ENCODE results near the gene LCT.
A peak's percentile ranks its signal among the peaks of the same experiment; 100 is the strongest.

LCT gene

DNA sequence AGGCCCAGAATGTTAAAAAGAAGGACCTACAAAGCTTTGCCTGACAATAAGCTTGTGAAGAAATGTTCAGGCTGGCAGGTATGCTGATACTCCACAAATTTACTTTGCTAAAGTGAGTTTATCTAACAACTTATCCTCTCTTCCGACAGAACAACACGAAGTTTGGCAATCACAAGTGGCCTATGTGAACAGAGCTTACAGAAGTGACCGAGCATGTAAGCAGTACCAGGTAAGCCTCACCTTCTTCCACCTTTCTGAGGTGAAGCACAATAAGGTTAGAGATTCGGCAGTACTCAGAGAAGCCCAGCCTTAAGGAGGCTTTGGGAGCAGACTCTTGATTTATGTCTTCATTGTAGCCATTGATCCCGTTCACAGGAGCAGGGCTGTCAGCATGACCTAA is 9.0 kb upstream of the LCT start:
- no peak for DNase-seq
- Mint-ChIP-seq H3K27me3 (no peaks in the 10 kb centered on the region), H3K9me3 (no peaks in the 10 kb centered on the region), H3K27ac (peak overlapping the region; percentile 53), H3K4me1 (ENCODE audit: low read depth) (peaks cover 18% of the 10 kb centered on the region), H3K4me3 (no peak overlapping the region), H3K36me3 (ENCODE audit: low read depth) (peaks cover 96% of the 10 kb centered on the region)

DNA sequence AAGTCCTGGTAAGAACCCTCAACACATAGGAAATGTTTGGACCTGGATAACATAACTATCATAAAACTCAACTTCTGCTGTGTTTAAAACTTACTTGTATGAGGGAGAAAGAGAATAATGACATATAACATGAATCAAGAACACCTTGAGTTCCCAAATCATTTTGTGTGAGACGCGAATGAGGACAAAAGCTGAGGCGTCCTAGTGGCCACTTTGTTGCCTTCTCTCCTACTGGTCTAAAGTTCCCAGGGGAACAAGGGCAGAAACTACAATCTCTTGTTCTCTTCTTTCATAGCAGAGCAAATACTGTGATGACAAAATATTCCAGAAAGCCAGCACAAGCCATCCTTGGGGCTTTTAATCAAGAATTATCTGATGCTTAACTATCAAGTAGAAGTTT is 8.3 kb upstream of the LCT start:
- Mint-ChIP-seq H3K4me3 (no peak overlapping the region), H3K9me3 (no peaks in the 10 kb centered on the region), H3K27ac (no peak overlapping the region), H3K27me3 (no peaks in the 10 kb centered on the region), H3K4me1 (ENCODE audit: low read depth) (peaks cover 23% of the 10 kb centered on the region), H3K36me3 (ENCODE audit: low read depth) (peaks cover 96% of the 10 kb centered on the region)
- no peak for DNase-seq

DNA sequence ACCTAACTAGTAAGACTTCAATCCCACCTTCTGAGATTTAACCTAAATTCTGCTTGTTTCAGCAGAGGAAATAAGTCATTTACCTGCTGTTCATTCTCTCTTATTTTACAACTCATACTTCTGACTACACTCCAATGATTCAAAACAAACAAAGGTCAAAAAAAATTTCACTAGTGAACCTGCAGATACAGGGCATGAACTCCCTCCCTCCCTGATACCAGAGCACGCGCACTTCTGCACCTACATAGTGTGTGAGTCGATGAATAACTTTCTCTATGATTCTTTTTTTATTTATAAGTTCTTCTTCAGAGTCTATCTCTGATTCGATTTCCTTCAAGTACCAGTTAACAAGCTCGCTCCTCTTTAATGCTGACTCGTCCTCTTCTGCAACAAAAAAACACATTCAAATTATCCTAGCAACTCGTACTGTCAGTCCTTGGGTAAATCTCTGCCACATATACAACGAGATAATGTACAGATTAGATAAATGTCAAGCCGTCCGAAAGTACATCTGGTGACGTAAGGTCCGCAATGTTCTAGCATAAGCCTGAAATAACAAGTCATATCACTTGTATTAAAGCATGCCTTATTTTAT is 7.4 kb upstream of the LCT start:
- no peak overlapping the region for H3K4me3 Mint-ChIP-seq
- DNase-seq: no peak
- peaks cover 20% of the 10 kb centered on the region for H3K4me1 Mint-ChIP-seq (ENCODE audit: low read depth)
- peaks cover 95% of the 10 kb centered on the region for H3K36me3 Mint-ChIP-seq (ENCODE audit: low read depth)
- no peaks in the 10 kb centered on the region for H3K9me3 Mint-ChIP-seq
- peak overlapping the region; percentile 6 for H3K27ac Mint-ChIP-seq
- H3K27me3 Mint-ChIP-seq: no peaks in the 10 kb centered on the region

DNA sequence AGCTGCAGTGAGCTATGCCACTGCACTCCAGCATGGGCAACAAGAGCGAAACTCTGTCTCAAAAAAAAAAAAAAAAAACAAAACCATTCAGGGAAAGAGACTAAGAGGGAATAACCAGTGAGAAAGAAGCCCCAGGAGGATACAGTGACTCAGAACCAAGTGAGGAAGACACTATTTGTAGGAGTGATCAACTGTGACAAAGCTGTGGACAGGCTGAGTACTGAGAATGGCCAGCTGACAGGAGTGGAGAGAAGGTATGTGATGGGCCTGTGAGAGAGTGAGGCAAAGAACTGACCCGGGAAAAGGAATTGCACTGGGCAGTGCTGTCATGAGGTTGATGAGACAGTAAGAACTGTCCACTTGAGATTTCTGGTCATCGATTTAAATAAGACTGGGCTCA is 6.7 kb upstream of the LCT start:
- H3K9me3 Mint-ChIP-seq: no peaks in the 10 kb centered on the region
- no peaks in the 10 kb centered on the region for H3K27me3 Mint-ChIP-seq
- no peak for DNase-seq
- peak overlapping the region; percentile 48 for H3K27ac Mint-ChIP-seq
- H3K4me3 Mint-ChIP-seq: no peak overlapping the region
- peaks cover 95% of the 10 kb centered on the region for H3K36me3 Mint-ChIP-seq (ENCODE audit: low read depth)
- peaks cover 16% of the 10 kb centered on the region for H3K4me1 Mint-ChIP-seq (ENCODE audit: low read depth)

DNA sequence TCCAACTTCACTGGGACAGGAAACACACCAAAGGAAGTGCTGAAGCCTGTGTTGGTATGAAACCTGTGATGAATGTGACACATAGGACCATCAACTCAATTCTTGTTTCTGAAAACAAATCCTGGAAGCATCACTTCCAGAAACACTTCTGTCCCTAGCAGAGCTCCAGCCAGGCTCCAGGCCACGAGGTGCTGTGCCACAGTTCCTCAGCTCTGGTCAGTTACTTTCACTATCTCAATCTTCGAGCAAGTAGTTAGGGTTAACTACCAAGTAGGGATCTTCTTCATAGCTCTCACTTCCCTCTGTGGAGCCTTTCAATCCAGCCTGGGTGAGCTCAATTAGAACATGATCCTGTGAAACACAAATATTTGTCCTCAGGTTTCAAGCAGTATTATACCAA is 3.6 kb upstream of the LCT start:
- peaks cover 78% of the 10 kb centered on the region for H3K36me3 Mint-ChIP-seq (ENCODE audit: low read depth)
- peak overlapping the region; percentile 6 for H3K27ac Mint-ChIP-seq
- no peaks in the 10 kb centered on the region for H3K27me3 Mint-ChIP-seq

DNA sequence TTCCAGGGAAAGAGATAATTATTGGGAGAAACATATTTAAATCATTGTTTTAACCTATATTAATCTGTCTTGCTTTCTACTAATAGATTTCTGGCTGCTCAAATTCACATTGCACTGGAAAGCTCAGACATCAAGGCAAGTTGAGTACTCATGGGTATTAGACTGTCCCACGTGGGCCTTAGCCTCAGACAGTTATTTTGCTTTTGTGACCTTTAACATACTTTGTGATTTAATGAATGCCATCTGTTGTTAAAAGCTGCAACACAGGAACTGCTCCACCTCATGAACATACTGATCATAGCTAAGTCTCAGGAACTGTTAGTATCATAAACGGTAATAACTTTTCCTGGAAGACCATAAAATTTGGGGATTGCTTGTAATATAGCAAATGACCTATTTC is 2.7 kb upstream of the LCT start:
- H3K27ac Mint-ChIP-seq: no peak overlapping the region
- H3K9me3 Mint-ChIP-seq: no peaks in the 10 kb centered on the region
- H3K36me3 Mint-ChIP-seq (ENCODE audit: low read depth): peaks cover 70% of the 10 kb centered on the region
- no peak overlapping the region for H3K4me3 Mint-ChIP-seq
- H3K4me1 Mint-ChIP-seq (ENCODE audit: low read depth): peaks cover 23% of the 10 kb centered on the region
- no peak for DNase-seq
- no peaks in the 10 kb centered on the region for H3K27me3 Mint-ChIP-seq

More for the DNA sequence above, 3.6 kb upstream of the LCT start:
- H3K4me1 Mint-ChIP-seq (ENCODE audit: low read depth): peaks cover 22% of the 10 kb centered on the region
- DNase-seq: no peak
- H3K4me3 Mint-ChIP-seq: no peak overlapping the region
- H3K9me3 Mint-ChIP-seq: no peaks in the 10 kb centered on the region

DNA sequence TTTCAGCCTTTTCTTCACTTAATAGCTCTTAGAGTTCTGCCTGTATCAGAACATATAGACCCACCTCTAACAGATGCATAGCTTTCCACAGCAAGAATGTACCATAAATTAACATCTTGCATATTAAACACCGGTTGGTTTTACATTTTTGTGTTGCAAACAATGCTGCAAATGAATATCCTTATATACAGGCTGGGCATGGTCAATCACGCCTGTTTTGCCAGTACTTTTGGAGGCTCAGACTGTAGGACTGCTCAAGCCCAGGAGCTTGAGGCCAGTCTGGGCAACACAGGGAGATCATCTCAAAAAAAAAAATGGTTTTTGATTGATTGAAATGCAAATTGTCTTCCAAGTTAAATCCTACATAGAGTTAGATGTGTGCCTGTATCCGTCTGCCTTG is 1.5 kb upstream of the LCT start:
- H3K27ac Mint-ChIP-seq: no peak overlapping the region
- no peaks in the 10 kb centered on the region for H3K9me3 Mint-ChIP-seq
- H3K4me3 Mint-ChIP-seq: no peak overlapping the region
- H3K4me1 Mint-ChIP-seq (ENCODE audit: low read depth): peaks cover 23% of the 10 kb centered on the region
- H3K36me3 Mint-ChIP-seq (ENCODE audit: low read depth): peaks cover 58% of the 10 kb centered on the region
- H3K27me3 Mint-ChIP-seq: no peaks in the 10 kb centered on the region
- DNase-seq: no peak

DNA sequence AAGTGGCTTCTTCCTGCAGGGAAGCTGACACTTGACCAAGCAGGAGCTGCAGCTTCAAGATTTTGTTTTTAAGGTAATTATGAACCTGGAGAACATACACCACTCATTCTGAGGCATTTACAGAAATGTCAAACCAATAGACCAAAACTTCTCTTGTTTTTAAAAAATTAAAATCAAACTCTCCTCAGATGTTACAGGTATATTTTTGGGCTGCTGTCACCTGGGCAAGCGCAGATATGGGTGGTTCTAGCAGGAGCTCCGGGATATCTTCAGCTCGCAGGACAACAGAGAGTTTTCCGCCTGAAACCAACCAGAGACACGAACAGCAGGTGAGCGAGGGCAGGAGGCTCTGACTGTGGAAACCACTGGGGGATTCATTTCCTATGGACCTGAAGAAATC is 4.1 kb downstream of the LCT start:
- Mint-ChIP-seq H3K4me1 (ENCODE audit: low read depth) (peaks cover 5% of the 10 kb centered on the region), H3K27ac (peak overlapping the region; percentile 9), H3K9me3 (no peaks in the 10 kb centered on the region), H3K27me3 (no peaks in the 10 kb centered on the region), H3K4me3 (no peak overlapping the region), H3K36me3 (ENCODE audit: low read depth) (peaks cover 8% of the 10 kb centered on the region)
- no peak for DNase-seq

DNA sequence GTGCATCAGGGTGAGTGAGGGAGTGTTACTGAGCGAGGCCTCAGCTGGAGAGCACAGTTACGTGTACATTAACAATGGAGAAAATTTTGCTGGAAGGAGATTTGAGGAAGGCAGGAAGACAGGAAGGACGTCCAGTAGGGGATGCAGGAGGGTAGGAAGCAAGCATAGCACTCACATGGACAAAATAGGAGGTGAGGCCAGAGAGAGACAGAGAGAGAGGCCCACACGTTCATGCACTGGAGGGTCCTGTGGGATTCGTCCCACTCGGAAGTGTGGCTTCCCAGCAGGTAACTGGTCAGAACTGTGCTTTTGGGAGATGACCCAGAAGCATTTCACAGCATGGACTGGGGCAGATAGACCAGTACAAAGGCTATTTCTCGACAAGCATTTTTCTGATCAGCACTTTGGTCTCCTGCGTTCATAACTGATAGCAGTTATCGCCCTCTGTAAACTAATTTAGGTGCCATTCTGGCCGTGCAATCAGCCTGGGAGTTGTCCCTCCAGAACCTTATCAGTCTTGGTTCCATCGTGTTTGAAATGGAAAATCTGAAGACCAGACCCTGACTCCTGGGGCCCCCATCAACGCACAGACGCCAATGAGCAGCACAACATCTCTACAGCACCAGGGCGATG is 5.7 kb downstream of the LCT start:
- H3K4me3 Mint-ChIP-seq: no peak overlapping the region
- peaks cover 3% of the 10 kb centered on the region for H3K4me1 Mint-ChIP-seq (ENCODE audit: low read depth)
- no peak overlapping the region for H3K27ac Mint-ChIP-seq
- DNase-seq: no peak
- peaks cover 2% of the 10 kb centered on the region for H3K36me3 Mint-ChIP-seq (ENCODE audit: low read depth)
- H3K27me3 Mint-ChIP-seq: no peaks in the 10 kb centered on the region
- no peaks in the 10 kb centered on the region for H3K9me3 Mint-ChIP-seq

DNA sequence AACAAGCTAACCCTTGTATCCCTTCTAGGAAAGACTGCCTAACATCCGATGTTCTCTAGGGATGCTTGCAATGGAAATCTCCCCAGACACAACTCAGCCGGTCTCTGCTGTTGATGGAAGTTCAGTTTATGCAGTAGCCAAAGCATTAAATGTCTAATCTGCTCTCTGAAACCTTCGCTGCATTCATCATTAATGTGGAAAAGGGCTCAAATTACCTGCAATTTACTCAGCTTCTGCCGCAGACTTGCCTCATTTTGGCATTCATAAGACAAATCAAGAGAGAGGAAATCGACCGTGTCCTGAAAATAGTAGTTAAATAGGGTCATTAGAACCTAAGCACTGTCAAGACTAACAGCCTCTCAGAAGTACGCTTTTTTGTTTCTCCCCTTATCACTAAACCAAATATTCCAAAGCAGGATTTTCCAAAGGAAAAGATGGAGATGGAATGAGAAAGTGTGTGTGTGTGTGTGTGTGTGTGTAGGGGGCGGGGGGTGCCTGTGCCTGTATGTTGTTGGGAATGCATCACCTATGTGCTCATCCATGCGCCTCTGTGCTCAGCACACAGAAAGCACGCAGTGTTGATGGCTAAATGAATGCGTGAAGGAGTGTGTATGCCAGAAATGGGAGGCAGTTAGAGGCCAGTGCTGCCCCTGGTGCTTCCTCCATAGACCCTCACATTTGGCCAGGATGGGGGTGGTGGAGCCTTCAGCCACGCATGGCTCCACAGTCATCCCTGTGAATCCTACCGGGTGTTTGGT is 7.4 kb downstream of the LCT start:
- no peaks in the 10 kb centered on the region for H3K9me3 Mint-ChIP-seq
- no peaks in the 10 kb centered on the region for H3K36me3 Mint-ChIP-seq (ENCODE audit: low read depth)
- H3K4me3 Mint-ChIP-seq: no peak overlapping the region
- peaks cover 7% of the 10 kb centered on the region for H3K4me1 Mint-ChIP-seq (ENCODE audit: low read depth)
- DNase-seq: no peak
- H3K27me3 Mint-ChIP-seq: no peaks in the 10 kb centered on the region
- no peak overlapping the region for H3K27ac Mint-ChIP-seq

DNA sequence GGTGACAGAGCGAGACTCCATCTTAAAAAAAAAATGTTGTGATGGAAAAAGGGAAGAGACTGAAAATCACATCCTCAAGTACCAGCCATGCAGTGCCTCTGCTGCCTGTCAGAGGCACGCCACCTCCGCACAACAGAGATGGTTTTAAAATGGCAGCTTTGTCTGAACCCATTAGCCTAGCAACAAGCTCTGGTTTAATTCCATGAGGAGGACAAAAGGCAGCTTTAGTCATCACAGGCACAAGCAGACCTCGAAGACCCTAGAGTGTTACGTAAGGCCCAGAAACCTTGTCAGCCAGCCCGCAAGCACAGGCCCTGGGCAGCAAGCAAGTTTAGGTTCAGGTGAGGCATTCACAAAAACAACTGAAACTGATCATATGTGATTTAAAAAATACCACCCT is 10.4 kb downstream of the LCT start:
- Mint-ChIP-seq H3K4me1 (ENCODE audit: low read depth) (peaks cover 21% of the 10 kb centered on the region), H3K9me3 (peaks cover 13% of the 10 kb centered on the region), H3K27me3 (no peaks in the 10 kb centered on the region), H3K36me3 (ENCODE audit: low read depth) (peaks cover 22% of the 10 kb centered on the region), H3K27ac (no peak overlapping the region), H3K4me3 (no peak overlapping the region)
- no peak for DNase-seq

DNA sequence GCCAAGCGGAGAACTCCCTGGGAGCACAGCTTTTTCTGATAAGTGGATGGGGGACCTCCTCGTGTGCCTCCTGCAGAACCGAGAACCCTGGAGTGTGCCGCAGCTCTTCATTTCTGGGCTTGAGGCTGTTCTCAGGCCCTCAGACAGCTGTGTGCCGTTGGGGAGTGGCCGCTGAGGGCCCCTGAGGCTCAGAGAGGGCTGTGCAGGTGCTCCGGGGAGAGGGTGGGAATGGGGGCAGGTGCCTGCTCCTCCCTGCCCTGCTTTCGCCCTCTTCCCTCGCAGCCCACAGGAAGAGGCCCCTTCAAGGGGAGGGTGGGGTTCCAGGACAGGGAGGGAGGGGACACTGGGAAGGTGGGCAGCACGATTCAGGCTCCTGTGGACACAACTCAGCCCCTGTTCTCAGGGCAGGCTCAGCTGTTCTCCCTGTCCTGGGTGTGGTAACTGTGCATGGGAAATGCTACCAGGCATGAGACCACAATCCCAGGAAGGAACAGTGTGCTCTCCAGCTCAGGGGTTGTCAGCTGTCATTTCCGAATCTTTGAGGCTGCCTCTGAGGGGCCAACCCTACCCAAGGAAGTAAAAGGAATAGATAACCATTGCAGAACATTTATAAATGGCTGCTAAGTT is 11.3 kb downstream of the LCT start:
- H3K27me3 Mint-ChIP-seq: no peaks in the 10 kb centered on the region
- no peak overlapping the region for H3K27ac Mint-ChIP-seq
- no peak for DNase-seq
- no peak overlapping the region for H3K4me3 Mint-ChIP-seq
- H3K9me3 Mint-ChIP-seq: peaks cover 13% of the 10 kb centered on the region
- peaks cover 29% of the 10 kb centered on the region for H3K4me1 Mint-ChIP-seq (ENCODE audit: low read depth)
- peaks cover 23% of the 10 kb centered on the region for H3K36me3 Mint-ChIP-seq (ENCODE audit: low read depth)

DNA sequence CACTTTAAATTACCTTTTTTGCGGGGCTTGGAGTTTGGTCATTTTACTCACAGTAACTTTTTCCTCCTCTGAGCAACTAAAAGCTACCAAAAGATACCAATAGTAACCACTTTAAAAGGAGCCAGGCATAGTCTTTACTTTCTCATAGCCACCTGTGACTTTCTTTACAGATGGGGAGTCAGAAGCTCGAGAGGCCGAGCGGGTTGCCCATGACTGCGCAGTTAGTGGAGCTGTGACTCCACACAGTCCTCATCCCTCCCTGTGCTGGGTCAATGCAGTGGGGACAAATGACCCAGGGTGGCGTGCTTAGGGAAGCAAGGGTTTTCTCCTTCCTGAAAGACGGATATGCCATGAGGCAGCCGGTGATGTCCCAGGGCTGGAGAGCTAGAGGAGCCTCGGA is 11.9 kb downstream of the LCT start:
- Mint-ChIP-seq H3K4me3 (no peak overlapping the region), H3K4me1 (ENCODE audit: low read depth) (peaks cover 34% of the 10 kb centered on the region), H3K36me3 (ENCODE audit: low read depth) (peaks cover 23% of the 10 kb centered on the region), H3K27me3 (no peaks in the 10 kb centered on the region), H3K27ac (no peak overlapping the region), H3K9me3 (peaks cover 13% of the 10 kb centered on the region)
- no peak for DNase-seq

DNA sequence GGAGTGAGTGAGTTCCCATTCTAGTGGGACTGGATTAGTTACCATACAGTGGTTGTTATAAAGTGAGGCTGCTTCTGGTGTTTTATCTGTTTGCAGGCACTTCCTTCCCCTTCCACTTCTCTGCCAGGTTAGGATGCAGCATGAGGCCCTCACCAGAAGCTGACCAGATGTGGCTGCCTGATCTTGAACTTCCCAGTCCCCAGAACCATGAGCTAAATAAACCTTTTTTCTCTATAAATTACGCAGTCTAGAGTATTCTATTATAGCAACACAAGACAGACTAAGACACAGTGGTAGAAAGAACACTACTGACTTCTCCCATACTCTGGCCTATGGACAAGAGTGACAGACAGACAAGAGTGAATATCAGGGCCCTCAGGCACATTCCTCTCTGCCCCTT is 14.1 kb downstream of the LCT start:
- no peak for DNase-seq
- no peak overlapping the region for H3K27ac Mint-ChIP-seq
- H3K36me3 Mint-ChIP-seq (ENCODE audit: low read depth): peaks cover 23% of the 10 kb centered on the region
- peaks cover 54% of the 10 kb centered on the region for H3K4me1 Mint-ChIP-seq (ENCODE audit: low read depth)
- no peaks in the 10 kb centered on the region for H3K27me3 Mint-ChIP-seq
- peaks cover 13% of the 10 kb centered on the region for H3K9me3 Mint-ChIP-seq
- H3K4me3 Mint-ChIP-seq: no peak overlapping the region

DNA sequence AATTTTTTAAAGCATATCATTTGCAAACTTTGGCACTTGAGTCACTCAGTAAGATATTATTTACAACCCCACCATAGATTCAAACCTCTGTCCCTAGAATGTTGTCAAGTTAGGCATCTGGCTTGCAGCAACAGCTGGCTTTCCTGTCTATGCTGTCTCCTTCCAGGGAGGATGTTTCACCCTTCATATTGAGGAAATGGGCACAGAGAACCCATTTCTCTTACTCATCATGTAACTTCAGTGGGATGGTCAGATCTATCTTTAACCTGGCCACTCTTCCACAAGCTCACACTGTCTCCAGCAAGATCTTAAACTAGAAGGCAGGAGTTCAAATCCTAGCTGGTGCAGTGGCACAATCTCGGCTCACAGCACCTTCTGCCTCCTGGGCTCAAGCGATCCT is 15.8 kb downstream of the LCT start:
- Mint-ChIP-seq H3K36me3 (ENCODE audit: low read depth) (peaks cover 23% of the 10 kb centered on the region), H3K9me3 (peaks cover 13% of the 10 kb centered on the region), H3K4me3 (peak overlapping the region; percentile 72), H3K4me1 (ENCODE audit: low read depth) (peaks cover 58% of the 10 kb centered on the region), H3K27me3 (no peaks in the 10 kb centered on the region), H3K27ac (peak overlapping the region; percentile 56)
- DNase-seq: no peak

All from activated T-cell treated with anti-CD3 and anti-CD28 coated beads, Interleukin-2, amount 50 U/mL, for 24 hours (primary cell).